K562 (cell line): Measurements from ENCODE around the gene HCN4. TPM values are rescaled to one million over a fixed set of nuclear protein-coding genes. Genes with fewer than 3 reads are reported as not detected.

Experiments used
- ATAC-seq: fragments of 200-7000 bp; cut with Tn5 transposase; 3 replicates; pipeline ENCODE4 v1.9.1; 2020; ENCODE audit warnings: moderate library complexity
- BruUV-seq: library from RNA; stranded (reverse); fragments of 400-500 nt; replicated peaks from 2 replicates; lab custom pipeline; 2021; lab: Mats Ljungman, UMichigan
- CTCF ChIA-PET: fragments of 300-600 bp; formaldehyde crosslinking; extraction: SDS; loops from one replicate; lab custom pipeline; 2021; ENCODE audit warnings: low intra/inter-chr PET ratio; lab: Yijun Ruan, JAX
- POLR2A ChIA-PET: fragments of 300-600, 350-650 bp; sonication (Branson Sonifier 250); formaldehyde crosslinking; extraction: SDS; loops from one replicate; lab custom pipeline; 2021; ENCODE audit warnings: antibody characterized with exemption, inconsistent platforms; lab: Yijun Ruan, JAX
- DNase-seq, 4 experiments: peaks; one replicate each; pipeline versions ENCODE4 v3.0.0 to v3.0.0-alpha.2; 2011 to 2018; ENCODE audit warnings: low spot score in 3 of 4, mixed read lengths in 3 of 4; ENCODE audit errors: extremely low read depth in 1 of 4
- FAIRE-seq: peaks from 2 replicates; lab custom pipeline; 2011; peaks lifted over from hg19 to GRCh38; lab: Jason Lieb, UNC
- H2AFZ ChIP-seq: 2 replicates; pipeline ENCODE4 v1.6.0; 2011; ENCODE audit warnings: low read depth, low read length, control low read depth, inconsistent platforms
- H3K27ac ChIP-seq: fragments of 200-600 bp; 3 replicates; pipeline ENCODE4 v1.8.0; 2011; ENCODE audit warnings: low read depth, mild to moderate bottlenecking, control low read depth, inconsistent platforms, low read length, moderate library complexity, mixed read lengths; ENCODE audit errors: extremely low read depth
- H3K27me3 ChIP-seq, 2 experiments: fragments of 300-600 bp in 1 of 2; 2 replicates in 1 of 2; 3 replicates in 1 of 2; pipeline versions ENCODE4 v1.6.0 to v1.8.0; 2011; ENCODE audit warnings: inconsistent platforms in 2 of 2, low read length in 2 of 2, mild to moderate bottlenecking in 1 of 2, mixed read lengths in 1 of 2, moderate library complexity in 1 of 2; ENCODE audit not compliant: control insufficient read depth in 2 of 2, insufficient read depth in 2 of 2
- H3K36me3 ChIP-seq: fragments of 300-600 bp; 3 replicates; pipeline ENCODE4 v1.8.0; 2011; ENCODE audit warnings: mild to moderate bottlenecking, low read length, inconsistent platforms; ENCODE audit not compliant: control insufficient read depth, insufficient read depth
- H3K4me1 ChIP-seq, 2 experiments: fragments of 200-600 bp in 1 of 2; replicated peaks in 1 of 2; 2 replicates in 1 of 2; 3 replicates in 1 of 2; pipeline versions ENCODE4 v1.5.1 to v1.8.0; 2011; ENCODE audit warnings: inconsistent platforms in 2 of 2, low read length in 2 of 2, mild to moderate bottlenecking in 1 of 2, mixed read lengths in 1 of 2, moderate library complexity in 1 of 2; ENCODE audit not compliant: control insufficient read depth in 2 of 2, insufficient read depth in 2 of 2
- H3K4me2 ChIP-seq: 2 replicates; pipeline ENCODE4 v1.6.1; 2011; ENCODE audit warnings: low read length, control low read depth, inconsistent platforms, mixed read lengths; ENCODE audit not compliant: insufficient read depth
- H3K4me3 ChIP-seq: fragments of 200-600 bp; sonication (generic), shearing (Covaris generic); 2 replicates; pipeline ENCODE4 v1.5.1; 2016; ENCODE audit warnings: control low read depth, inconsistent platforms
- H3K79me2 ChIP-seq: fragments of 200-600 bp; 3 replicates; pipeline ENCODE4 v1.8.0; 2011; ENCODE audit warnings: low read length, inconsistent platforms; ENCODE audit not compliant: control insufficient read depth, insufficient read depth
- H3K9ac ChIP-seq, 2 experiments: 2 replicates each; pipeline versions ENCODE4 v1.6.0 to v1.6.1; 2011; ENCODE audit warnings: low read depth in 2 of 2, low read length in 2 of 2, control low read depth in 1 of 2, inconsistent platforms in 1 of 2, mild to moderate bottlenecking in 1 of 2, mixed read lengths in 1 of 2; ENCODE audit not compliant: insufficient read depth in 1 of 2
- H3K9me1 ChIP-seq: one replicate; pipeline ENCODE4 v1.6.0; 2011; ENCODE audit warnings: inconsistent platforms, mild to moderate bottlenecking, low read length, moderate library complexity; ENCODE audit not compliant: control insufficient read depth, insufficient read depth
- H3K9me3 ChIP-seq: replicated peaks from 2 replicates; pipeline ENCODE4 v1.5.1; 2011; ENCODE audit warnings: low read depth, low read length, inconsistent platforms; ENCODE audit not compliant: control insufficient read depth, insufficient read depth
- H4K20me1 ChIP-seq: replicated peaks from 2 replicates; pipeline ENCODE4 v1.6.1; 2011; ENCODE audit warnings: low read length, inconsistent platforms, mixed read lengths; ENCODE audit not compliant: control insufficient read depth, insufficient read depth
- FOSL1 ChIP-seq: fragments of 200-800 bp; sonication (Bioruptor generic); conservative IDR thresholded peaks from 2 replicates; pipeline ENCODE4 v1.6.1; 2016; ENCODE audit warnings: missing genetic modification characterization, missing compliant biosample characterization
- HOMEZ ChIP-seq: fragments of 250-450 bp; sonication (Bioruptor Pico); IDR thresholded peaks from 2 replicates; pipeline ENCODE4 v1.4.0; 2020; ENCODE audit warnings: mild to moderate bottlenecking, moderate library complexity
- ILF3 ChIP-seq: fragments of 450-650 bp; IDR thresholded peaks from 2 replicates; pipeline ENCODE4 v1.6.1; 2018; ENCODE audit warnings: antibody characterized with exemption, mild to moderate bottlenecking, moderate library complexity, borderline replicate concordance
- L3MBTL2 ChIP-seq: fragments of 450-650 bp; IDR thresholded peaks from 2 replicates; pipeline ENCODE4 v1.6.1; 2016; ENCODE audit warnings: mild to moderate bottlenecking, moderate library complexity
- MTA3 ChIP-seq: fragments of 450-650 bp; formaldehyde crosslinking; IDR thresholded peaks from 2 replicates; pipeline ENCODE4 v1.6.1; 2017; ENCODE audit warnings: mild to moderate bottlenecking, borderline replicate concordance
- PRMT5 ChIP-seq: sonication (generic); formaldehyde crosslinking; IDR thresholded peaks from 2 replicates; pipeline ENCODE4 v1.5.0; 2020; ENCODE audit warnings: missing genetic modification reagents
- SMAD4 ChIP-seq: fragments of 250-450 bp; sonication (Bioruptor Pico); conservative IDR thresholded peaks from 2 replicates; pipeline ENCODE4 v1.8.0; 2021; ENCODE audit warnings: inconsistent platforms, mild to moderate bottlenecking, moderate library complexity
- SMARCE1 ChIP-seq: fragments of 450-650 bp; IDR thresholded peaks from 2 replicates; pipeline ENCODE4 v1.7.1; 2016; ENCODE audit warnings: mild to moderate bottlenecking
- TAF7 ChIP-seq: fragments of 450-650 bp; IDR thresholded peaks from 2 replicates; pipeline ENCODE4 v1.6.1; 2016; ENCODE audit warnings: missing genetic modification characterization, missing compliant biosample characterization
- ZHX1 ChIP-seq: fragments of 150-350 bp; conservative IDR thresholded peaks from 2 replicates; pipeline ENCODE4 v1.6.1; 2014; ENCODE audit warnings: low read length
- ZNF507 ChIP-seq: conservative IDR thresholded peaks from 2 replicates; pipeline ENCODE4 v1.6.1; 2017; ENCODE audit warnings: missing genetic modification characterization, missing compliant biosample characterization
- WGBS: fragments of 100-300 bp; shearing (Covaris generic); methylation state at CpG from one replicate; pipeline ENCODE4 v1.1.6; 2016; ENCODE audit warnings: low coverage, mixed read lengths; ENCODE audit not compliant: insufficient coverage; ENCODE audit errors: missing lambda C conversion rate; 5-methylcytosine and 5-hydroxymethylcytosine counted together
- in situ Hi-C: fragments of 300-500 bp; cut with MboI; formaldehyde crosslinking; loops from 4 replicates; pipeline ENCODE4 v1.15.0; 2018; ENCODE audit warnings: inconsistent platforms, mixed read lengths
- intact Hi-C: fragments of 100-400 bp; cut with micrococcal nuclease; formaldehyde crosslinking; loops from 2 replicates; pipeline ENCODE4 v1.14.2; 2022
- polyA plus RNA-seq, 8 experiments: library from polyadenylated mRNA; depleted of rRNA in 4 of 8; stranded (reverse) in 5 of 8; unstranded in 3 of 8; fragments of >200 nt; fragmentation: Nextera tagmentation in 2 of 8; fragmentation: Illumina TruSeq in 1 of 8; extraction: Ambion mirVana in 2 of 8; extraction: Trizol in 1 of 8; gene quantifications; 2 replicates each; pipeline versions ENCODE4 v1.2.1 to v1.2.3, GENCODE V29; 2011 to 2014; ENCODE audit warnings: inconsistent platforms in 1 of 8, missing spikeins in 1 of 8
- total RNA-seq, 7 experiments: library from RNA; depleted of rRNA in 6 of 7; stranded (reverse); fragments of >200 nt in 6 of 7; fragmentation: Illumina TruSeq in 2 of 7; extraction: Trizol in 2 of 7; gene quantifications; 2 replicates each; pipeline versions ENCODE4 v1.2.1 to v1.2.3, GENCODE V29; 2011 to 2021; ENCODE audit warnings: low replicate concordance in 1 of 7
- TF ChIP-seq, protein P1 (sequence below): sonication (generic); formaldehyde crosslinking; IDR thresholded peaks from 2 replicates; pipeline ENCODE4 v1.8.0; 2022; ENCODE audit warnings: mild to moderate bottlenecking, missing genetic modification reagents, borderline replicate concordance
- TF ChIP-seq, protein P2 (sequence below): fragments of 250-450 bp; sonication (Bioruptor Pico); IDR thresholded peaks from 2 replicates; pipeline ENCODE4 v1.4.0; 2020; ENCODE audit warnings: borderline replicate concordance

The HCN4 gene
- total and polyA plus RNA-seq, 9 of the 15 experiments (the other 6 are each of a cell fraction or from before 2014, with no cell fraction given) = not detected

- H3K4me2 ChIP-seq = no peak overlapping the region
- H3K27ac ChIP-seq = no peak overlapping the region
- no peak overlapping the region for H3K4me3 ChIP-seq
- no peaks in the 10 kb centered on the region for H3K9me1 ChIP-seq
- intact Hi-C loops (no loop called here), in situ Hi-C loops (no loop called here)
- peaks cover 0 to 16% of the 10 kb centered on the region in 2 experiments; a peak in 2 of 5 replicates for H3K4me1 ChIP-seq
- BruUV-seq = no TSS peak
- FAIRE-seq (no peak), ATAC-seq (no peak), DNase-seq (no peak)
- no peak overlapping the region for H2AFZ ChIP-seq
- 8% methylated on average over 26 of the region's 28 CpGs for WGBS
- CTCF ChIA-PET = no interaction called here
- peaks cover 20% of the 10 kb centered on the region; the same call in 1 of the 2 replicates for H4K20me1 ChIP-seq
- no peaks in the 10 kb centered on the region for H3K9me3 ChIP-seq
- H3K9ac ChIP-seq = no peak overlapping the region
- peaks cover 7 to 77% of the 10 kb centered on the region in 2 experiments; a peak in 3 of 5 replicates for H3K27me3 ChIP-seq
- POLR2A ChIA-PET = interaction anchor here (0.7 kb wide), 1 partner anchor 9 kb away, joined by 3 read pairs; no protein-coding TSS in a partner anchor
- no peaks in the 10 kb centered on the region for H3K79me2 ChIP-seq
- no peaks in the 10 kb centered on the region for H3K36me3 ChIP-seq
- TF ChIP-seq SMARCE1 (no peak), FOSL1 (tag) (no peak), PRMT5 (CRISPR knock-in tag) (no peak), ZHX1 (no peak), HOMEZ (CRISPR knock-in tag) (no peak), MTA3 (no peak), L3MBTL2 (no peak), ILF3 (no peak), SMAD4 (CRISPR knock-in tag) (no peak), TAF7 (tag) (no peak), ZNF507 (tag) (no peak)
- TF ChIP-seq, protein P1, sequence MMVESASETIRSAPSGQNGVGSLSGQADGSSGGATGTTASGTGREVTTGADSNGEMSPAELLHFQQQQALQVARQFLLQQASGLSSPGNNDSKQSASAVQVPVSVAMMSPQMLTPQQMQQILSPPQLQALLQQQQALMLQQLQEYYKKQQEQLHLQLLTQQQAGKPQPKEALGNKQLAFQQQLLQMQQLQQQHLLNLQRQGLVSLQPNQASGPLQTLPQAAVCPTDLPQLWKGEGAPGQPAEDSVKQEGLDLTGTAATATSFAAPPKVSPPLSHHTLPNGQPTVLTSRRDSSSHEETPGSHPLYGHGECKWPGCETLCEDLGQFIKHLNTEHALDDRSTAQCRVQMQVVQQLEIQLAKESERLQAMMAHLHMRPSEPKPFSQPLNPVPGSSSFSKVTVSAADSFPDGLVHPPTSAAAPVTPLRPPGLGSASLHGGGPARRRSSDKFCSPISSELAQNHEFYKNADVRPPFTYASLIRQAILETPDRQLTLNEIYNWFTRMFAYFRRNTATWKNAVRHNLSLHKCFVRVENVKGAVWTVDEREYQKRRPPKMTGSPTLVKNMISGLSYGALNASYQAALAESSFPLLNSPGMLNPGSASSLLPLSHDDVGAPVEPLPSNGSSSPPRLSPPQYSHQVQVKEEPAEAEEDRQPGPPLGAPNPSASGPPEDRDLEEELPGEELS (CRISPR knock-in tag) = no peak
- TF ChIP-seq, protein P2, sequence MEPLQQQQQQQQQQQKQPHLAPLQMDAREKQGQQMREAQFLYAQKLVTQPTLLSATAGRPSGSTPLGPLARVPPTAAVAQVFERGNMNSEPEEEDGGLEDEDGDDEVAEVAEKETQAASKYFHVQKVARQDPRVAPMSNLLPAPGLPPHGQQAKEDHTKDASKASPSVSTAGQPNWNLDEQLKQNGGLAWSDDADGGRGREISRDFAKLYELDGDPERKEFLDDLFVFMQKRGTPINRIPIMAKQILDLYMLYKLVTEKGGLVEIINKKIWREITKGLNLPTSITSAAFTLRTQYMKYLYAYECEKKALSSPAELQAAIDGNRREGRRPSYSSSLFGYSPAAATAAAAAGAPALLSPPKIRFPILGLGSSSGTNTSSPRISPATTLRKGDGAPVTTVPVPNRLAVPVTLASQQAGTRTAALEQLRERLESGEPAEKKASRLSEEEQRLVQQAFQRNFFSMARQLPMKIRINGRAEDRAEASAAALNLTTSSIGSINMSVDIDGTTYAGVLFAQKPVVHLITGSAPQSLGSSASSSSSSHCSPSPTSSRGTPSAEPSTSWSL (CRISPR knock-in tag) = no peak
Measured at GRCh38 chr15:73366766-73367623, 1.8 kb downstream of the HCN4 start.
